HFFc6 (cell line): Measurements from ENCODE around the gene BANK1. TPM values are rescaled to one million over a fixed set of nuclear protein-coding genes. Genes with fewer than 3 reads are reported as not detected.
A peak's percentile ranks its signal among the peaks of the same experiment; 100 is the strongest.

Source experiments
- DNase-seq: peaks from one replicate; pipeline ENCODE4 v3.0.0-alpha.2; 2018
- H3K27ac Mint-ChIP-seq: 2 replicates; pipeline ENCODE4 v1.8.0; 2020; ENCODE audit warnings: mild to moderate bottlenecking, mixed read lengths
- H3K27me3 Mint-ChIP-seq: 2 replicates; pipeline ENCODE4 v1.8.0; 2021; ENCODE audit warnings: mild to moderate bottlenecking, moderate library complexity, mixed read lengths; ENCODE audit not compliant: insufficient read depth
- H3K36me3 Mint-ChIP-seq: 2 replicates; pipeline ENCODE4 v1.8.0; 2021; ENCODE audit warnings: low read depth, mixed read lengths
- H3K4me1 Mint-ChIP-seq: 2 replicates; pipeline ENCODE4 v1.8.0; 2020; ENCODE audit warnings: low read depth, mixed read lengths
- H3K4me3 Mint-ChIP-seq: 2 replicates; pipeline ENCODE4 v1.8.0; 2020; ENCODE audit warnings: mild to moderate bottlenecking, moderate library complexity, mixed read lengths
- H3K9me3 Mint-ChIP-seq: 2 replicates; pipeline ENCODE4 v1.8.0; 2020; ENCODE audit warnings: mild to moderate bottlenecking, mixed read lengths
- CTCF ChIP-seq: fragments of 200-600 bp; sonication (generic); IDR thresholded peaks from 2 replicates; pipeline ENCODE4 v1.5.0; 2021; ENCODE audit warnings: antibody characterized with exemption, mild to moderate bottlenecking
- total RNA-seq, 6 experiments: library from RNA; stranded (reverse); fragmentation: NEBNext Ultra II Directional; extraction: Animal tissue kit (Norgen Biotek cat#: 25700); gene quantifications; 2 replicates in 1 of 6; 3 replicates in 5 of 6; pipeline ENCODE4 v1.2.3, GENCODE V29; 2021

The BANK1 gene
- total RNA-seq, 6 experiments from 2014 or later = 0.14 to 0.28 (median 0.17) TPM; not detected in 3

GRCh38 chr4:101856149-101856548, 65.6 kb downstream of the BANK1 start:
- peaks cover 2% of the 10 kb centered on the region for H3K27me3 Mint-ChIP-seq
- no peaks in the 10 kb centered on the region for H3K4me1 Mint-ChIP-seq
- no peak overlapping the region for H3K27ac Mint-ChIP-seq
- no peak for TF ChIP-seq CTCF
- H3K9me3 Mint-ChIP-seq = peaks cover 9% of the 10 kb centered on the region; the same call in 1 of the 2 replicates
- no peak overlapping the region for H3K4me3 Mint-ChIP-seq
- no peak for DNase-seq
- H3K36me3 Mint-ChIP-seq = no peaks in the 10 kb centered on the region

GRCh38 chr4:101857176-101857575, 66.6 kb downstream of the BANK1 start:
- Mint-ChIP-seq H3K27ac (no peak overlapping the region), H3K27me3 (peaks cover 2% of the 10 kb centered on the region), H3K9me3 (peaks cover 9% of the 10 kb centered on the region; the same call in 1 of the 2 replicates), H3K4me3 (no peak overlapping the region), H3K4me1 (no peaks in the 10 kb centered on the region), H3K36me3 (no peaks in the 10 kb centered on the region)
- TF ChIP-seq CTCF = no peak
- DNase-seq = no peak

DNA sequence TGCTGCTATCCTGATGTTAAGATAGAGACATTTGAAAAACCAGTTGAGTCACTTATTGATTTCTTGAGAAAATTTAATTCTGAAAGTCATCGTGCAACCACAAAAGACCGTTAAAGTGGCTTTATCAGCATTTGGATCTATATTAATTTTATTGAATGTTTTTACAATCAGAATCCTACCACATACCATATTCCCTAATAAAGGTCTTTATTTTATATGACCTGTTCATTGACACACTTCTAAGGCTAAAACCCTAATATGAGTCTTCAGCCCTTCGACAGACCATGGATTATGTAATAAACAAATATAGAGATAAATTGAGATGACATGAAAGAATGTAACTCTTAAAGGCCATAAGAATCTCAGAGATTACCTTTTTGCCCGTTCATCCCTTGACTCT, 68.1 kb downstream of the BANK1 start:
- H3K4me1 Mint-ChIP-seq = no peaks in the 10 kb centered on the region
- no peak for TF ChIP-seq CTCF
- peaks cover 2% of the 10 kb centered on the region for H3K27me3 Mint-ChIP-seq
- H3K9me3 Mint-ChIP-seq = peaks cover 9% of the 10 kb centered on the region; the same call in 1 of the 2 replicates
- DNase-seq = no peak
- no peak overlapping the region for H3K4me3 Mint-ChIP-seq
- H3K27ac Mint-ChIP-seq = no peak overlapping the region
- H3K36me3 Mint-ChIP-seq = no peaks in the 10 kb centered on the region

GRCh38 chr4:101862595-101862994, 72.1 kb downstream of the BANK1 start:
- H3K36me3 Mint-ChIP-seq = no peaks in the 10 kb centered on the region
- peaks cover 2% of the 10 kb centered on the region for H3K27me3 Mint-ChIP-seq
- H3K27ac Mint-ChIP-seq = no peak overlapping the region
- no peak overlapping the region for H3K4me3 Mint-ChIP-seq
- H3K4me1 Mint-ChIP-seq = peaks cover 16% of the 10 kb centered on the region
- peaks cover 12% of the 10 kb centered on the region for H3K9me3 Mint-ChIP-seq
- DNase-seq = no peak
- TF ChIP-seq CTCF = no peak

DNA sequence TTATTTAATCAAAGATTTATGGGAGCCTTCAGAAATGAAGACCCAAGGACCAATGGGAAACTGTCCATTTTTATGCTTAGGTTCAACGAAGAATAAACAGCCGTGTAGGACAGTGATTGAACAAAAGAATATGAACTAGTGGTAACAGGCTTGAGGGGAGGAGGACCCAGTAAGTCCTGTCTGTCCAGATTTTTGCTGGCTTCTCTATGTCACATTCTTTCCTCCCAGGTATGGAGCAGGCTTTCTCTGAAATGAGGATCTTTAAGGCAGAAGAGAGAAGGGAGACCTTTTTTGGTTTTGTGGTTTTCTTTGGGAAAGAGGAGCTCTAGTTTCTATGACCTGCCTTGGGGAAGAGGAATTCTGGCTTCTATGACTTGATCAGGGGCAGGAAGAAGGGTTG, 74.1 kb downstream of the BANK1 start:
- no peaks in the 10 kb centered on the region for H3K36me3 Mint-ChIP-seq
- DNase-seq = no peak
- peaks cover 16% of the 10 kb centered on the region for H3K4me1 Mint-ChIP-seq
- no peak for TF ChIP-seq CTCF
- no peak overlapping the region for H3K4me3 Mint-ChIP-seq
- H3K27ac Mint-ChIP-seq = peak overlapping the region; percentile 85
- peaks cover 2% of the 10 kb centered on the region for H3K27me3 Mint-ChIP-seq
- H3K9me3 Mint-ChIP-seq = peaks cover 5% of the 10 kb centered on the region; the same call in 1 of the 2 replicates
